H1 (cell line): Measurements from ENCODE around the gene HENMT1. TPM values are rescaled to one million over a fixed set of nuclear protein-coding genes. Genes with fewer than 3 reads are reported as not detected.

Experiments
- ASH2L ChIP-seq: fragments of 200-600, 300-600 bp; sonication (generic); IDR thresholded peaks from one replicate; pipeline ENCODE4 v1.7.1; 2017; ENCODE audit warnings: low read length
- BACH1 ChIP-seq: IDR thresholded peaks from 2 replicates; pipeline ENCODE4 v1.6.1; 2012; ENCODE audit warnings: low read length, improper control_type of control experiment
- CBX5 ChIP-seq: fragments of 300-800, 300-1000 bp; sonication (generic); IDR thresholded peaks from 2 replicates; pipeline ENCODE4 v1.7.1; 2016; ENCODE audit warnings: antibody characterized with exemption, low read length, low read depth
- EGR1 ChIP-seq: IDR thresholded peaks from 2 replicates; pipeline ENCODE4 v1.6.1; 2011; ENCODE audit warnings: low read depth, low read length, borderline replicate concordance
- EZH2 ChIP-seq: fragments of 200-600 bp; sonication (generic); IDR thresholded peaks from 2 replicates; pipeline ENCODE4 v1.7.1; 2012; ENCODE audit warnings: low read depth, mild to moderate bottlenecking, moderate library complexity, low read length, inconsistent platforms; ENCODE audit not compliant: severe bottlenecking
- JUN ChIP-seq: IDR thresholded peaks from 2 replicates; pipeline ENCODE4 v1.6.1; 2011; ENCODE audit warnings: low read depth, mild to moderate bottlenecking, improper control_type of control experiment, low read length
- KDM4A ChIP-seq: IDR thresholded peaks from one replicate; pipeline ENCODE4 v1.7.1; 2012; ENCODE audit warnings: low read depth, mild to moderate bottlenecking, moderate library complexity, low read length, inconsistent platforms; ENCODE audit not compliant: severe bottlenecking
- MAFK ChIP-seq: IDR thresholded peaks from 2 replicates; pipeline ENCODE4 v1.6.1; 2012; ENCODE audit warnings: low read depth, mild to moderate bottlenecking, improper control_type of control experiment, low read length
- PHF8 ChIP-seq: fragments of 200-600 bp; sonication (generic); conservative IDR thresholded peaks from 2 replicates; pipeline ENCODE4 v1.7.1; 2012; ENCODE audit warnings: low read depth, mild to moderate bottlenecking, inconsistent platforms, low read length, moderate library complexity
- SIX5 ChIP-seq: IDR thresholded peaks from 2 replicates; pipeline ENCODE4 v1.6.1; 2011; ENCODE audit warnings: mild to moderate bottlenecking, low read depth, low read length
- SRF ChIP-seq: IDR thresholded peaks from 2 replicates; pipeline ENCODE4 v1.6.1; 2011; ENCODE audit warnings: mild to moderate bottlenecking, low read depth, low read length, moderate library complexity
- TAF1 ChIP-seq: IDR thresholded peaks from 2 replicates; pipeline ENCODE4 v1.6.1; 2011; ENCODE audit warnings: mild to moderate bottlenecking, low read depth, low read length
- polyA plus RNA-seq, 7 experiments: library from polyadenylated mRNA; depleted of rRNA in 3 of 7; stranded (reverse) in 5 of 7; unstranded in 2 of 7; fragments of >200 nt in 5 of 7; fragments of 200-250 nt in 2 of 7; gene quantifications; 1 replicate in 5 of 7; 2 replicates in 1 of 7; 4 replicates in 1 of 7; pipeline versions ENCODE4 v1.2.1 to v1.2.3, GENCODE V29; 2011 to 2013; ENCODE audit warnings: missing spikeins in 2 of 7, mixed read lengths in 2 of 7
- total RNA-seq: library from RNA; stranded (reverse); fragmentation: NEBNext Ultra II Directional; extraction: Animal tissue kit (Norgen Biotek cat#: 25700); gene quantifications from 2 replicates; pipeline ENCODE4 v1.2.1, GENCODE V29; 2021
- TF ChIP-seq, protein P1 (sequence below), 3 experiments: IDR thresholded peaks; 1 replicate in 2 of 3; 2 replicates in 1 of 3; pipeline versions ENCODE4 v1.5.1 to v1.6.1; 2011; ENCODE audit warnings: low read length in 3 of 3, mild to moderate bottlenecking in 3 of 3, inconsistent platforms in 2 of 3, low read depth in 1 of 3, moderate library complexity in 1 of 3; ENCODE audit not compliant: insufficient read depth in 1 of 3; ENCODE audit errors: control extremely low read depth in 1 of 3

HENMT1 gene
- total and polyA plus RNA-seq, 2 of the 8 experiments (the other 6 are each of a cell fraction or from before 2014, with no cell fraction given) = 2.9 to 5.6 TPM

DNA sequence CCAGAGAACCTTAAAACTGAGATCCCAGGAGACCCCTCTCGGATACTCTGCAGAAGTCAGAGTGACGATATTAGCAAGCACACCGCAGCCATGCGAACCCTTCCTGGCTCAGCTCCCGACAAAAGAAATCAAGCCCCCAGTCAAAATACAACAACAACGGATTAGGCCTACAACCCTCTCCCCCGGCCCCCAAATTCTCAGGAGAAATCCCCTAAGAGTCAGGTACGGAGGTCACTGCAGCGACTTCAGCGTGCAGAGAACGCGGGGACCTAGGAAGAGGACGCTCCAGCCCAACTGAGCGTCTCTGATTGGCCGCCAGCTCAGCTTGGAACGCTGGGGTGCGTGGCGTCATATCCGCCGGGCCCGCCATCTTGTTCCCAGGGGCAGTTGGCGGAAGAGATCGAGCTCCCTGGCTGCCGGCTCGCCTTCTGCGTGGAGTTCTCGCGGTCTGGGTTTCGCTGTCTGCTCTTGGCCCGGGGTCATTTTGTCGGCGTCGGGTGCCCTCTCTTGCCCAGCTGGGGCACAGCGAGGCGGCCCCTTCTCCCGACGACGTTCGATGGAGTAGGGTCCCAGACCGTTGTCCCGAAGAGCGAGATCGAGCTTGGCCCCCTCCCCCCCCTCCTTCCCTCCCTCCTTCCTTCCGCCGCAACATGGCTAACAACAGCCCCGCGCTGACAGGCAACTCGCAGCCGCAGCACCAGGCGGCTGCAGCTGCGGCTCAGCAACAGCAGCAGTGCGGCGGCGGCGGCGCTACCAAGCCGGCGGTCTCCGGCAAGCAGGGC, 31.2 kb upstream of the HENMT1 start, which contains the start of gene PRPF38B (continued):
- no peak for TF ChIP-seq EGR1
- TF ChIP-seq EZH2 = no peak
- peak; percentile 96 for TF ChIP-seq TAF1
- TF ChIP-seq MAFK = no peak
- TF ChIP-seq JUN = no peak
- peak; percentile 81 for TF ChIP-seq ASH2L
- TF ChIP-seq CBX5 = no peak
- TF ChIP-seq SIX5 = no peak
- TF ChIP-seq PHF8 = peak; percentile 96
- TF ChIP-seq SRF = no peak
- TF ChIP-seq BACH1 = no peak
- TF ChIP-seq KDM4A = peak; percentile 70
- TF ChIP-seq, protein P1, sequence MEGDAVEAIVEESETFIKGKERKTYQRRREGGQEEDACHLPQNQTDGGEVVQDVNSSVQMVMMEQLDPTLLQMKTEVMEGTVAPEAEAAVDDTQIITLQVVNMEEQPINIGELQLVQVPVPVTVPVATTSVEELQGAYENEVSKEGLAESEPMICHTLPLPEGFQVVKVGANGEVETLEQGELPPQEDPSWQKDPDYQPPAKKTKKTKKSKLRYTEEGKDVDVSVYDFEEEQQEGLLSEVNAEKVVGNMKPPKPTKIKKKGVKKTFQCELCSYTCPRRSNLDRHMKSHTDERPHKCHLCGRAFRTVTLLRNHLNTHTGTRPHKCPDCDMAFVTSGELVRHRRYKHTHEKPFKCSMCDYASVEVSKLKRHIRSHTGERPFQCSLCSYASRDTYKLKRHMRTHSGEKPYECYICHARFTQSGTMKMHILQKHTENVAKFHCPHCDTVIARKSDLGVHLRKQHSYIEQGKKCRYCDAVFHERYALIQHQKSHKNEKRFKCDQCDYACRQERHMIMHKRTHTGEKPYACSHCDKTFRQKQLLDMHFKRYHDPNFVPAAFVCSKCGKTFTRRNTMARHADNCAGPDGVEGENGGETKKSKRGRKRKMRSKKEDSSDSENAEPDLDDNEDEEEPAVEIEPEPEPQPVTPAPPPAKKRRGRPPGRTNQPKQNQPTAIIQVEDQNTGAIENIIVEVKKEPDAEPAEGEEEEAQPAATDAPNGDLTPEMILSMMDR (IDR thresholded peaks at IDR 0.05; ENCODE audit: control extremely low read depth in 1 of 3, insufficient read depth in 1 of 3, low read depth in 1 of 3, low read length in 3 of 3) = no peak
